Keratinocyte (primary cell): ENCODE measurements around the gene NCOA4.
"Not testable (repeated sequence)": the region's sequence is repeated elsewhere in the genome, so short reads cannot be mapped to it uniquely, and the experiment has no call there.

ENCODE experiments used
- EZH2 ChIP-seq: IDR thresholded peaks from one replicate; pipeline ENCODE4 v1.6.1; 2012; ENCODE audit warnings: inconsistent platforms, mild to moderate bottlenecking, low read length, moderate library complexity
- TF ChIP-seq, protein P1 (sequence below), 3 experiments: IDR thresholded peaks in 1 of 3; conservative IDR thresholded peaks in 1 of 3; optimal IDR thresholded peaks in 1 of 3; 2 replicates in 2 of 3; 3 replicates in 1 of 3; pipeline versions ENCODE3 to v1.5.1; 2011; ENCODE audit warnings: low read length in 3 of 3, mild to moderate bottlenecking in 3 of 3, moderate library complexity in 2 of 3, control low read depth in 1 of 3, inconsistent platforms in 1 of 3; ENCODE audit not compliant: insufficient read depth in 2 of 3; ENCODE audit errors: extremely low read depth in 1 of 3

DNA sequence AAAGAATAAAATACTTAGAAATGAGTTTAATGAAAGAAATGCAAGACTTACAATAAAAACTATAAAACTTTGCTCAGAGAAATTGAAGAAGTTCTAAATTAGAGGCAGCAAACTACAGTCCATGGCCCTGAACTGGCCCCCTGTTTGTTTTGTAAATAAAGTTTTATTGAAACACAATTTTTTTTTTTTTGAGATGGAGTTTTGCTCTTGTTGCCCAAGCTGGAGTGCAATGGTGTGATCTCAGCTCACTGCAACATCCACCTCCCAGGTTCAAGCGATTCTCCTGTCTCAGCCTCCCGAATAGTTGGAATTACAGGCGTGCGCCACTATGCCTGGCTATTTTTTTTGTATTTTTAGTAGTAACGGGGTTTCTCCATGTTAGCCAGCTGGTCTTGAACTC lies 27.5 kb upstream of the NCOA4 start:
- TF ChIP-seq, protein P1, sequence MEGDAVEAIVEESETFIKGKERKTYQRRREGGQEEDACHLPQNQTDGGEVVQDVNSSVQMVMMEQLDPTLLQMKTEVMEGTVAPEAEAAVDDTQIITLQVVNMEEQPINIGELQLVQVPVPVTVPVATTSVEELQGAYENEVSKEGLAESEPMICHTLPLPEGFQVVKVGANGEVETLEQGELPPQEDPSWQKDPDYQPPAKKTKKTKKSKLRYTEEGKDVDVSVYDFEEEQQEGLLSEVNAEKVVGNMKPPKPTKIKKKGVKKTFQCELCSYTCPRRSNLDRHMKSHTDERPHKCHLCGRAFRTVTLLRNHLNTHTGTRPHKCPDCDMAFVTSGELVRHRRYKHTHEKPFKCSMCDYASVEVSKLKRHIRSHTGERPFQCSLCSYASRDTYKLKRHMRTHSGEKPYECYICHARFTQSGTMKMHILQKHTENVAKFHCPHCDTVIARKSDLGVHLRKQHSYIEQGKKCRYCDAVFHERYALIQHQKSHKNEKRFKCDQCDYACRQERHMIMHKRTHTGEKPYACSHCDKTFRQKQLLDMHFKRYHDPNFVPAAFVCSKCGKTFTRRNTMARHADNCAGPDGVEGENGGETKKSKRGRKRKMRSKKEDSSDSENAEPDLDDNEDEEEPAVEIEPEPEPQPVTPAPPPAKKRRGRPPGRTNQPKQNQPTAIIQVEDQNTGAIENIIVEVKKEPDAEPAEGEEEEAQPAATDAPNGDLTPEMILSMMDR (optimal IDR thresholded peaks at IDR 0.05 in 1 of 3, IDR thresholded peaks at IDR 0.05 in 1 of 3, conservative IDR thresholded peaks at IDR 0.05 in 1 of 3; ENCODE audit: extremely low read depth in 1 of 3, insufficient read depth in 2 of 3, low read length in 3 of 3), result not testable (repeated sequence)
- not testable (repeated sequence) for TF ChIP-seq EZH2
